A549 (cell line): ENCODE measurements around the gene ACYP1. TPM values are rescaled to one million over a fixed set of nuclear protein-coding genes. Genes with fewer than 3 reads are reported as not detected.

Source experiments
- ATAC-seq, 2 experiments: fragments of 200-7000 bp in 1 of 2; fragments of >200 bp in 1 of 2; cut with Nextera tagmentation in 1 of 2; cut with Tn5 transposase in 1 of 2; 3 replicates each; pipeline versions ENCODE4 v1.8.0 to v1.9.1; 2018 to 2020; ENCODE audit warnings: mild to moderate bottlenecking in 1 of 2, moderate library complexity in 1 of 2
- CTCF ChIA-PET: fragments of 300-600 bp; sonication (Branson Sonifier 250); formaldehyde crosslinking; extraction: SDS; loops from one replicate; lab custom pipeline; 2021; ENCODE audit warnings: antibody characterized with exemption, inconsistent platforms; lab: Yijun Ruan, JAX
- POLR2A ChIA-PET: fragments of 350-600 bp; formaldehyde crosslinking; extraction: SDS; loops from one replicate; lab custom pipeline; 2021; ENCODE audit warnings: antibody characterized with exemption, inconsistent platforms; lab: Yijun Ruan, JAX
- DNase-seq, 2 experiments: peaks; one replicate each; pipeline versions ENCODE4 v3.0.0 to v3.0.0-alpha.2; 2011 to 2016; ENCODE audit warnings: low read depth in 1 of 2, low spot score in 1 of 2
- FAIRE-seq: peaks from 2 replicates; lab custom pipeline; 2011; peaks lifted over from hg19 to GRCh38; lab: Jason Lieb, UNC
- H3K27ac ChIP-seq, 2 experiments: fragments of >200 bp; sonication (Bioruptor Twin); formaldehyde crosslinking; 3 replicates each; pipeline ENCODE4 v1.5.1; 2016 to 2017
- H3K4me1 ChIP-seq: fragments of >200 bp; sonication (Bioruptor Twin); formaldehyde crosslinking; 3 replicates; pipeline ENCODE4 v1.6.1; 2016
- H3K4me2 ChIP-seq: fragments of >200 bp; sonication (Bioruptor Twin); formaldehyde crosslinking; 3 replicates; pipeline ENCODE4 v1.6.1; 2016
- H3K4me3 ChIP-seq: fragments of >200 bp; sonication (Bioruptor Twin); formaldehyde crosslinking; 3 replicates; pipeline ENCODE4 v1.5.1; 2016
- H3K9me3 ChIP-seq: fragments of >200 bp; sonication (Bioruptor Twin); formaldehyde crosslinking; 3 replicates; pipeline ENCODE4 v1.6.1; 2016
- ATOH8 ChIP-seq: fragments of 250-450 bp; sonication (Bioruptor Pico); IDR thresholded peaks from 2 replicates; pipeline ENCODE4 v1.5.0; 2020; ENCODE audit warnings: low read depth, mild to moderate bottlenecking, moderate library complexity
- CEBPB ChIP-seq, 2 experiments: fragments of >200 bp in 1 of 2; sonication (Bioruptor Twin) in 1 of 2; formaldehyde crosslinking in 1 of 2; IDR thresholded peaks; 2 replicates each; pipeline ENCODE4 v1.6.1; 2012 to 2016
- FOSB ChIP-seq: fragments of 250-450 bp; sonication (Bioruptor Pico); IDR thresholded peaks from 2 replicates; pipeline ENCODE4 v1.5.0; 2020; ENCODE audit warnings: mild to moderate bottlenecking, moderate library complexity
- GATA3 ChIP-seq: IDR thresholded peaks from 2 replicates; pipeline ENCODE4 v1.6.1; 2012; ENCODE audit warnings: borderline replicate concordance
- HDAC2 ChIP-seq: fragments of 200-600 bp; sonication (generic); IDR thresholded peaks from 2 replicates; pipeline ENCODE4 v1.6.1; 2016
- HOXA7 ChIP-seq: fragments of 250-450 bp; sonication (Bioruptor Pico); IDR thresholded peaks from 2 replicates; pipeline ENCODE4 v1.5.0; 2020; ENCODE audit warnings: mild to moderate bottlenecking, moderate library complexity
- HOXB13 ChIP-seq: fragments of 250-450 bp; sonication (Bioruptor Pico); IDR thresholded peaks from 2 replicates; pipeline ENCODE4 v1.5.0; 2020; ENCODE audit warnings: low read depth, mild to moderate bottlenecking, moderate library complexity
- HOXB5 ChIP-seq: fragments of 250-450 bp; sonication (Bioruptor Pico); IDR thresholded peaks from 2 replicates; pipeline ENCODE4 v1.5.0; 2020; ENCODE audit warnings: mild to moderate bottlenecking, moderate library complexity
- JUN ChIP-seq, 2 experiments: fragments of >200 bp; sonication (Bioruptor Twin); formaldehyde crosslinking; IDR thresholded peaks; 2 replicates in 1 of 2; 3 replicates in 1 of 2; pipeline ENCODE4 v1.6.1; 2016 to 2017
- KDM1A ChIP-seq: fragments of 200-600 bp; sonication (generic); IDR thresholded peaks from 2 replicates; pipeline ENCODE4 v1.6.1; 2016; ENCODE audit warnings: low read depth, mild to moderate bottlenecking
- NFE2L2 ChIP-seq: fragments of 150-350 bp; conservative IDR thresholded peaks from 2 replicates; pipeline ENCODE4 v1.6.1; 2014; ENCODE audit warnings: low read length
- NR3C1 ChIP-seq: fragments of >200 bp; sonication (Bioruptor Twin); formaldehyde crosslinking; IDR thresholded peaks from 3 replicates; pipeline ENCODE4 v1.6.1; 2017
- PHF8 ChIP-seq: fragments of 200-600 bp; sonication (generic); IDR thresholded peaks from 2 replicates; pipeline ENCODE4 v1.6.1; 2016; ENCODE audit warnings: low read depth, mild to moderate bottlenecking, antibody characterized with exemption, moderate library complexity, borderline replicate concordance
- SMC3 ChIP-seq: fragments of >200 bp; sonication (Bioruptor Twin); formaldehyde crosslinking; IDR thresholded peaks from 3 replicates; pipeline ENCODE4 v1.6.1; 2018; ENCODE audit warnings: inconsistent platforms
- SREBF2 ChIP-seq: fragments of 450-650 bp; IDR thresholded peaks from 2 replicates; pipeline ENCODE4 v1.6.1; 2014; ENCODE audit warnings: mild to moderate bottlenecking, moderate library complexity
- TFCP2L1 ChIP-seq: fragments of 250-450 bp; sonication (Bioruptor Pico); IDR thresholded peaks from 2 replicates; pipeline ENCODE4 v1.5.0; 2021; ENCODE audit warnings: mild to moderate bottlenecking
- ZC3H11A ChIP-seq: fragments of 450-650 bp; IDR thresholded peaks from 2 replicates; pipeline ENCODE4 v1.6.1; 2014; ENCODE audit warnings: antibody characterized with exemption, mild to moderate bottlenecking
- WGBS: methylation state at CpG from one replicate; pipeline ENCODE4 v1.1.6; 2017; ENCODE audit errors: missing lambda C conversion rate; 5-methylcytosine and 5-hydroxymethylcytosine counted together
- polyA plus RNA-seq, 4 experiments: library from polyadenylated mRNA; depleted of rRNA in 3 of 4; stranded (reverse); fragments of >200 nt; fragmentation: RNase III in 1 of 4; extraction: RNeasy Plus Mini Kit Qiagen cat#74134 plus additional on column Dnase treatment in 1 of 4; gene quantifications; 2 replicates in 3 of 4; 3 replicates in 1 of 4; pipeline ENCODE4 v1.2.3, GENCODE V29; 2011 to 2017
- TF ChIP-seq, protein P1 (sequence below): IDR thresholded peaks from 2 replicates; pipeline ENCODE4 v1.6.1; 2012
- TF ChIP-seq, protein P2 (sequence below): fragments of 200-600 bp; sonication (generic); IDR thresholded peaks from 2 replicates; pipeline ENCODE4 v1.6.1; 2016; ENCODE audit warnings: antibody characterized with exemption, mild to moderate bottlenecking, moderate library complexity
- TF ChIP-seq, protein P3 (sequence below): fragments of >200 bp; sonication (Bioruptor Twin); formaldehyde crosslinking; IDR thresholded peaks from 3 replicates; pipeline ENCODE4 v1.6.1; 2016
- TF ChIP-seq, protein P4 (sequence below): fragments of >200 bp; sonication (Bioruptor Twin); formaldehyde crosslinking; IDR thresholded peaks from 2 replicates; pipeline ENCODE4 v1.6.1; 2016

The ACYP1 gene
- polyA plus RNA-seq, 2 of the 4 experiments (the other 2 are of a cell fraction), result 34.3 to 36.7 TPM

DNA sequence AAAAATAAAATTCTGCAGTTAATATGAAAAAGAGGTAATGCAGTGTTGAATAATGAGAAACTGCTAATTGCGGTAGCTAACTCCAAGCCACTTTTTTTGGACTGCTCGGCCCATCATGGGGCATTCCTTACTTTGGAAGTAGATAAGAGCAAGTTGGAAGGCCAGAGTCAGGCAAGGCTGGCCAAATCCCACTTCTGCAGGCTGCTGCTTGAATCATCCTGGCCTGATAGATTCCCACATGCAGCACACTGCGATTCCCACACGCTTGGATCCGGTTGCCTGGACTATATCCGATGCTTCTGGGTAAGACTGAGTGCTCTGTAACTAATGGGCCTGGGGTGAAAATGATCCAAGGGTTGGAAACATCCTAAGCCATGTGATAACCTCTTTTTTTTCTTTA is 50.5 kb downstream of the ACYP1 start:
- FAIRE-seq (no peak), DNase-seq (no peak), ATAC-seq (no peak)
- H3K27ac ChIP-seq, result no peak overlapping the region
- TF ChIP-seq PHF8 (no peak), HOXB13 (CRISPR knock-in tag) (no peak), HOXA7 (CRISPR knock-in tag) (no peak), ATOH8 (CRISPR knock-in tag) (no peak), NR3C1 (no peak), HOXB5 (CRISPR knock-in tag) (no peak), KDM1A (no peak), ZC3H11A (no peak), SREBF2 (no peak), SMC3 (no peak), CEBPB (IDR thresholded peaks at IDR 0.05) (no peak), NFE2L2 (no peak), GATA3 (no peak), HDAC2 (no peak), FOSB (CRISPR knock-in tag) (no peak)
- TF ChIP-seq, protein P1, sequence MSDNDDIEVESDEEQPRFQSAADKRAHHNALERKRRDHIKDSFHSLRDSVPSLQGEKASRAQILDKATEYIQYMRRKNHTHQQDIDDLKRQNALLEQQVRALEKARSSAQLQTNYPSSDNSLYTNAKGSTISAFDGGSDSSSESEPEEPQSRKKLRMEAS, result no peak
- TF ChIP-seq, protein P2, sequence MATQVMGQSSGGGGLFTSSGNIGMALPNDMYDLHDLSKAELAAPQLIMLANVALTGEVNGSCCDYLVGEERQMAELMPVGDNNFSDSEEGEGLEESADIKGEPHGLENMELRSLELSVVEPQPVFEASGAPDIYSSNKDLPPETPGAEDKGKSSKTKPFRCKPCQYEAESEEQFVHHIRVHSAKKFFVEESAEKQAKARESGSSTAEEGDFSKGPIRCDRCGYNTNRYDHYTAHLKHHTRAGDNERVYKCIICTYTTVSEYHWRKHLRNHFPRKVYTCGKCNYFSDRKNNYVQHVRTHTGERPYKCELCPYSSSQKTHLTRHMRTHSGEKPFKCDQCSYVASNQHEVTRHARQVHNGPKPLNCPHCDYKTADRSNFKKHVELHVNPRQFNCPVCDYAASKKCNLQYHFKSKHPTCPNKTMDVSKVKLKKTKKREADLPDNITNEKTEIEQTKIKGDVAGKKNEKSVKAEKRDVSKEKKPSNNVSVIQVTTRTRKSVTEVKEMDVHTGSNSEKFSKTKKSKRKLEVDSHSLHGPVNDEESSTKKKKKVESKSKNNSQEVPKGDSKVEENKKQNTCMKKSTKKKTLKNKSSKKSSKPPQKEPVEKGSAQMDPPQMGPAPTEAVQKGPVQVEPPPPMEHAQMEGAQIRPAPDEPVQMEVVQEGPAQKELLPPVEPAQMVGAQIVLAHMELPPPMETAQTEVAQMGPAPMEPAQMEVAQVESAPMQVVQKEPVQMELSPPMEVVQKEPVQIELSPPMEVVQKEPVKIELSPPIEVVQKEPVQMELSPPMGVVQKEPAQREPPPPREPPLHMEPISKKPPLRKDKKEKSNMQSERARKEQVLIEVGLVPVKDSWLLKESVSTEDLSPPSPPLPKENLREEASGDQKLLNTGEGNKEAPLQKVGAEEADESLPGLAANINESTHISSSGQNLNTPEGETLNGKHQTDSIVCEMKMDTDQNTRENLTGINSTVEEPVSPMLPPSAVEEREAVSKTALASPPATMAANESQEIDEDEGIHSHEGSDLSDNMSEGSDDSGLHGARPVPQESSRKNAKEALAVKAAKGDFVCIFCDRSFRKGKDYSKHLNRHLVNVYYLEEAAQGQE, result no peak
- TF ChIP-seq, protein P3, sequence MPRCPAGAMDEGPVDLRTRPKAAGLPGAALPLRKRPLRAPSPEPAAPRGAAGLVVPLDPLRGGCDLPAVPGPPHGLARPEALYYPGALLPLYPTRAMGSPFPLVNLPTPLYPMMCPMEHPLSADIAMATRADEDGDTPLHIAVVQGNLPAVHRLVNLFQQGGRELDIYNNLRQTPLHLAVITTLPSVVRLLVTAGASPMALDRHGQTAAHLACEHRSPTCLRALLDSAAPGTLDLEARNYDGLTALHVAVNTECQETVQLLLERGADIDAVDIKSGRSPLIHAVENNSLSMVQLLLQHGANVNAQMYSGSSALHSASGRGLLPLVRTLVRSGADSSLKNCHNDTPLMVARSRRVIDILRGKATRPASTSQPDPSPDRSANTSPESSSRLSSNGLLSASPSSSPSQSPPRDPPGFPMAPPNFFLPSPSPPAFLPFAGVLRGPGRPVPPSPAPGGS, result no peak
- TF ChIP-seq, protein P4, sequence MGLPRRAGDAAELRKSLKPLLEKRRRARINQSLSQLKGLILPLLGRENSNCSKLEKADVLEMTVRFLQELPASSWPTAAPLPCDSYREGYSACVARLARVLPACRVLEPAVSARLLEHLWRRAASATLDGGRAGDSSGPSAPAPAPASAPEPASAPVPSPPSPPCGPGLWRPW, result no peak
- ChIA-PET CTCF (interaction anchor here (1.0 to 2.4 kb wide), 4 partner anchors 10 to 75 kb away, joined by 3 to 7 read pairs (median 4); no protein-coding TSS in a partner anchor), POLR2A (no interaction called here)
- H3K9me3 ChIP-seq, result no peaks in the 10 kb centered on the region
- no peak overlapping the region for H3K4me2 ChIP-seq
- WGBS, result 95% methylated on average over 6 of the region's 6 CpGs
- H3K4me3 ChIP-seq, result no peak overlapping the region
- H3K4me1 ChIP-seq, result peaks cover 12% of the 10 kb centered on the region; the same call in 2 of the 3 replicates

- H3K4me2 ChIP-seq, result no peak overlapping the region
These were observed 52.3 kb downstream of the ACYP1 start for GRCh38 chr14:75011356-75011994.

More at GRCh38 chr14:75011356-75011994, 52.3 kb downstream of the ACYP1 start:
- Histone ChIP-seq H3K27ac (0 out of 6 replicates have a peak overlapping the region, but pooled peaks of 1 of the 2 experiments have one; percentile 8), H3K4me1 (peaks cover 12% of the 10 kb centered on the region; the same call in 2 of the 3 replicates), H3K4me3 (no peak overlapping the region), H3K9me3 (no peaks in the 10 kb centered on the region)
- WGBS, result 58% methylated on average over 4 of the region's 4 CpGs
- DNase-seq (no peak), ATAC-seq (peak; percentile 54 to 55; a peak in 5 of 6 replicates), FAIRE-seq (no peak)
- ChIA-PET POLR2A (no interaction called here), CTCF (interaction anchor here (2.0 kb wide), 1 partner anchor 66 kb away, joined by 9 read pairs; no protein-coding TSS in a partner anchor)
- no peak for TF ChIP-seq TFCP2L1 (CRISPR knock-in tag)
- 0 out of 5 replicates have a peak, but pooled peaks of 1 of the 2 experiments have one; percentile 24 for TF ChIP-seq JUN (IDR thresholded peaks at IDR 0.05)
